ENCODE results near the gene ACKR4.
"Not testable (repeated sequence)": the region's sequence is repeated elsewhere in the genome, so short reads cannot be mapped to it uniquely, and the experiment has no call there.

Gene ACKR4

DNA sequence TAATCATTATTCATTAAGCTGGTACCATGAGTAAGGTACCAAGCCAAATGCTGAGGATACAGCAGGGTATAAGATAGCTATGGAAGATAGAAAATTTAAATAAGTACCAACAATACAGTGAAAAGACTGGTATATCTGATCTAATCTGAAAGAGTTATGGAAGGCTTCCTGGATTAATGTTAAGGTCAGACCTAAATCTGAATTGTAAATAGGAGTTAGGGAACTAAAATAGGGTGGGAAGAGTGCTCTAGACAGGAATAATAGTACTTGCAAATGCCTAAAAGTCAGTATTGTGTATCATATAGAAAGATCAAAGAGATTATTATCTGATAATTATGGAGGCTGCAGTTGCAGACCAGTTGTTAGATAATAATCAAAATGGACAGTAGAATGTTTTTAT, 2.6 kb upstream of the ACKR4 start:
- no peak for DNase-seq (ENCODE audit: low spot score)

DNA sequence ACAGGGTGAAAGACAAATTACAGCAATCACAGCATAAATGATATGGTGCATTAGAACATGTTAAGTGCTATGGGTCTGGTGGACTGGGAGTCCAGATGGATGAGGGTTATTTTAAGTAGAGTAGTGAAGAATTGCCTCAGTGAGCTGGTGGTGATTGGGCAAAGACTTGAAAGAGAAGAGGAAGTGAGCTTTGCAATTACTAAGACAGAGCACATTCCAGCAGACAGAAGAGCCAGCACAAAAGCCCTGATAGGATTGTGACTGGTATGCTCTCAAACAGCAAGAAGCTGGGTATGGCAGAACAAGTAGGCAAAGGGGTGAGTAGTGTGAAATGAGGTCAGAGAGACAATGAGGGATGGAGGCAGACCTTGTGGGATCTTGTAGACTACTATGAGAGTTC, 2.1 kb upstream of the ACKR4 start:
- DNase-seq (ENCODE audit: low spot score): no peak

DNA sequence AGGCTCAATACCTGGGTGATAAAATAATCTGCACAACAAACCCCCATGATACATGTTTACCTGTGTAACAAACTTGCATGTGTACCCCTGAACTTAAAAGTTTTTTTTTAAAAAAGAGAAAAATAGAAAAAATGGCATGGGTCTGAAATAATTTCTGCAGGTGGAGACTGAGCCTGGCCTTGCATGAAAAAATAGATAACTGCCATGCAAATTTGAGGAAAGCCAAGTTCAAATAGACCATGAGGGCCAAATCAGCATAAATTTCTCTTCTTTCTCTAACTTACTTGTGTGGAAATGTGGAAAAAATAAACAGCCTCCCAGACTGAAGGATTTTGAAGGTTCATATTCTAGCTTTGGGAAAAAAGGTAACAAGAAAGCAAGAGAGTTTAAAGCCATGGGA, 744 bp upstream of the ACKR4 start:
- DNase-seq (ENCODE audit: low spot score): no peak

DNA sequence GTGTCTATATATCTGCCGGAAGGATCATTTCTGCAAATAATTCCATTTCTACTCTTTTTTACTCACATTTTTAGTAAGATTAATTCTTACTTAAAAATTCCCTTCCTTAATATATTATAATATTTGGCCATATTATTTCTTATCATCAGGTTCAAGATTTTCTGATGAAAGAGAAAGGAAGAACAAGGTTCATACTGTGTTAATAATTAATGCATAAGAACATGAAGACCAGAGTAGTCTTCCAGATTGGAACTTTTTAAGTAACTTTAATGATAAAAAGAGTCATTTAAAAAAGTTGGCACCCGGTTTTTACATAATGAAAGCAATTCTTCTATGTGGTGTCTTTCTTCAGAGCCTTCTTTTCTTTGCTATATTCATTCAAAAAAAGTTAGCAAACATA, 590 bp downstream of the ACKR4 start:
- DNase-seq (ENCODE audit: low spot score): no peak

DNA sequence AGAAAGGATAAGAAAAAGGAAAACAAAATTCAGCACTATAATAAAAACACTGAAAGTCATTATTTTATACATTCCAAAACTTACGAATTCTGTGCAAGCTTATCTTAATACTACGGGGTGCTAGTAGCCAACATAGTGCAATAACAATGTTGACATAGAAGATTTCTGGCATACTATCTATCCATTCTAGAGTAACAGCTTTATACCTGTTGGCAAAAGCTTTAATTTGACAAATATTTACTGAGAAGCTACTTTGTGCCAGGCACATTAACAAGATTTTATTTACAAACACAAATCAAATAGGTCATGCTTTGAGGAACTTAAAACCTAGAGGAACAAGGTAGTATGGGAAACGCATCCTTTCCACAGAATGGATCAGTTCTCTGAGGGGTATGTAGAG, 1.1 kb downstream of the ACKR4 start:
- no peak for DNase-seq (ENCODE audit: low spot score)

DNA sequence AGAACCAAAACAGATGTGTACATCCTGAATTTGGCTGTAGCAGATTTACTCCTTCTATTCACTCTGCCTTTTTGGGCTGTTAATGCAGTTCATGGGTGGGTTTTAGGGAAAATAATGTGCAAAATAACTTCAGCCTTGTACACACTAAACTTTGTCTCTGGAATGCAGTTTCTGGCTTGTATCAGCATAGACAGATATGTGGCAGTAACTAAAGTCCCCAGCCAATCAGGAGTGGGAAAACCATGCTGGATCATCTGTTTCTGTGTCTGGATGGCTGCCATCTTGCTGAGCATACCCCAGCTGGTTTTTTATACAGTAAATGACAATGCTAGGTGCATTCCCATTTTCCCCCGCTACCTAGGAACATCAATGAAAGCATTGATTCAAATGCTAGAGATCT, 3.5 kb downstream of the ACKR4 start:
- not testable (repeated sequence) for DNase-seq (ENCODE audit: low spot score)

DNA sequence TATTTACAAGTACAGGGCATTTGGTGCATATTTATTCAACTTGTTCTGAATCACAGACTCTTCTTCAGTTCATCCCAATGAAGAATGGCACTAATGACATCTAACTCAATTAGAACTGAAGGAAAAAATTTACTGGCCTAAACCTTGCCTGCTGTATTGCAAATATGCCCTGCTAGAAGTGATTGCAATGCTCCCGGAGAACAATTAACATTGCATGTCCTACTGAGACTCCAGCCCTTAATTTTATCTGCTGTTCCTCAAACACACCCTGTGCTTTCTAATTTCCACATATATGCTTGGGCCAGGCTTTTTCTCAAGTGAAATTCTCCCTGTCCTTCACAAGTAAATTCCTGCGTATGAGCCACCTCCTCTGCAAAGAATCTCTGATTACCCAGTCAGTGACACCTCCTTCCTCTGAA, 8.3 kb downstream of the ACKR4 start:
- no peak for DNase-seq (ENCODE audit: low spot score)

DNA sequence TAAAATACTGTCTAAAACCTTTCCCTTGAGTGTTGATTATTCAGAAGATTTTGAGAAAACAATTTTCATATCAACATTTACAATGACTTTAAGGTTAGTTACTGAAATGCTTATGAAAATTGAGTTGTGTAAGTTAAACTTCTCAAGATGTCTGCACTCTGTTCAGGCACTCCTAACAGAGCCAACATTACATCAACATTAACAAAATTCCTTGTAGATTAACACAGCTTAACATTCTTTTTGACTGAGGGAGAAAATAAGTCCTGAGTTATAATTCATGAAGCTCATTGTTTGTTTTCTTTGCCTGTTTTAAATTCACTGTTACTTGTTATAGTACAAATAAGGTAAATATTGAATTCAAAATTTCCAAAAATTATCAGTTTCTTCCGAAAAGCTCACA, 9.0 kb downstream of the ACKR4 start:
- no peak for DNase-seq (ENCODE audit: low spot score)

DNA sequence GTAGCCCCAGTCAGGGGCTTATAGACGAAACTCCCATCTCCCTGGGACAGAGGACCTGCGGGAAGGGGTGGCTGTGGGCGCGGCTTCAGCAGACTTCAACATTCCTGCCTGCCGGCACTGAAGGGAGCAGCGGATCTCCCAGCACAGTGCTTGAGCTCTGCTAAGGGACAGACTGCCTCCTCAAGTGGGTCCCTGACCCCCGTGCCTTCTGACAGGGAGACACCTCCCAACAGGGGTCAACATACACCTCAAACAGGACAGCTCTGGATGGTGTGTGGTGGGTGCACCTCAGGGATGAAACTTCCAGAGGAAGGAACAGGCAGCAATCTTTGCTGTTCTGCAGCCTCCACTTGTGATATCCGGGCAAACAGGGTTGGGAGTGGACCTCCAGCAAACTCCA, 9.6 kb downstream of the ACKR4 start:
- not testable (repeated sequence) for DNase-seq (ENCODE audit: low spot score)

DNA sequence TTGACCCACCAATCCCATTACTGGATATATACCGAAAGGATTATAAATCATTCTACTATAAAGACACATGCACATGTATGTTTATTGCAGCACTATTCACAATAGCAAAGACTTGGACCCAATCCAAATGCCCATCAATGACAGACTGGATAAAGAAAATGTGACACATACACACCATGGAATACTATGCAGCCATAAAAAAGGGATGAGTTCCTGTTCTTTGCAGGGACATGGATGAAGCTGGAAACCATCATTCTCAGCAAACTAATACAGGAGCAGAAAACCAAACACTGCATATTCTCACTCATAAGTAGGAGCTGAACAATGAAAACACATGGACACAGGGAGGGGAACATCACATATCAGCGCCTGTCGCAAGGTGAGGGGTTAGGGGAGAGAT, 18.2 kb downstream of the ACKR4 start:
- not testable (repeated sequence) for DNase-seq (ENCODE audit: low spot score)

DNA sequence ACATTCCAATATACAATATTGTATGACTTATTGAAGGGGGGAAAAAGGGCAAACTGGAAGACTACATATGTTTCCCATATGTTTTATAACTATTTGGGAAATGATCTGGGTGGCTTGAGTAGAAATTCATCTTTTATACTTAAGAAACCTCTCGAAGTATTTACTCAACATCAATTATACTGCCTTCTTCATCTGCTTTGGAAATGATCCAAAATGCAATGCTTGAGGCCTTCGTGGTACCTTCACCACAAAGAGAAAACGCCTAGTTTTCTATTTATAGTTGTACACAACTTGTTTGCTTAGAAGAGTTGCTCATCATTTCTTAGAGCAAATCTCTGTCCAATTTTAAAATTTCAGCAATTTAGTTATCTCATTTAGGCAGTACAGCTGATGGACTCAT, 18.8 kb downstream of the ACKR4 start:
- DNase-seq (ENCODE audit: low spot score): no peak

DNA sequence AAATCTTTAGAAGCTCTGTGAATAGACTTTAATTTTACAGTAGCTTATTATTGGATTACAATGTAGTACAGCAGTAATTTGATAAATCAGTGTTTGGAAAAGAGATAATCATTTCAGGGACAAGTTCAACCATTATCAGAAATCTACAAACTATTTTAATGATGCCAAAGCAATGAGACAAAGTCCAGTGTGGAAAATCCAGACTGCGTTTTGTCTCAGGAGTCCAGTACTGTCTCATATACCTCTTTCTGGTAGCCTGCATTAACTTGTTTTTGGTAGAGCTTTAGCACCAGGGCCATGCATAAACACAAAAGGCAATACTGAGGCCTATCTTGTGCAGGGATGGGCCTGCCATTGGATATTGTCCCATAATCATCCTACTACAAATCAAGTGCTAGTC, 19.7 kb downstream of the ACKR4 start:
- DNase-seq (ENCODE audit: low spot score): no peak

DNA sequence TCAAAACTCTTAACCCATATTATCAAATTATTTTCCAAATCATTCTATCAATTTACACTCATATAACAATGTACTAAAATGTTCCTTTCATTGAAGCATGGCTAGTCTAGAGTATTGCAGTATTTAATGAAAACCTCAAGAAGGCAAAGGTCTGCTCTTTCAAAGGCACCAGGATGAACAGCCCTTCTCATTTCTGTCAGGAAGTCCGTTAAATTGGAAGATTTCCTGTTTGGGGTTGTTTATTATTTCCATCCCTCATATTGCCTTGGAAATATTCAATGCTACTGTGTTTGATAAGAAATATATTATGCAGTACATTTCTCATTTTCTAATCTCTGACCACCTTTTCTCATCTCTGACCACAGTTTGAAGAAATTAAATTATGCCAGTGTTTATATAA, 25.1 kb downstream of the ACKR4 start:
- no peak for DNase-seq (ENCODE audit: low spot score)

DNA sequence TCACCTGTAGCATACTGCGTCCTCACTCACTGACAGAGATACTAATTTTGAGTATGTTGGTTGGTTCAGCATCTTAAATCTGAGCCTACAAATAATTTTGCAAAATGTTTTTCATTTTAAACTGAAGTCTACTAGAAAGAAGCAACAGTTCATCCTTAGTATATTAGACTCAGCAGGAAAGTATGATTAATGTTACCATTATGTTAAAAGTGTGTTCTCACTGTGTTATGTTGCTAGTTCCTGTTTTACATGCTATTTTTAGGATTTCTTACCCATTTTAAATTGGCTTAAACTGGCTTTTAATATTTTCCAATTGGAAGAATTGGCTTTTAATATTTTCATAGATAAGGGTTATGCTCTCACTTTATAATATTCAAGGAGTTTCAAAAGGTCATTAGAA, 25.7 kb downstream of the ACKR4 start:
- no peak for DNase-seq (ENCODE audit: low spot score)

DNA sequence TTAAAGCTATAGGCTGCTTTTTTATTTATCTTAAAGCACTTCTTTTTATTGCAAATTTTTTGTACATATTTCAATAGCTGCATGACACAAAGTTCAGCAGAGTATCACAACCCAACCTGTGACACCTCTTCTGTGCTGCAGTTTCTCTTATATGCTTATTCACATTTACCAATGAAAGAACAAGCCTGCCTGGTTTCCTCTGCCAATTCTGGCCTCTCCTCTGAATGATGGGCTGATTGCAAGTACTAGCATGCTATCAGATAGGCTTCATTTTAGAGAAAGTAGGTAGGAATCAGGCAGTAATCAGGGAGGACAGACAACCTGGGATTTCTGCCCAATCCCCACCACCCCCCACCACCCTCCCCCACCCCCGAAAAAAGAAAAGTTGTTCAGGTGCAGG, 26.6 kb downstream of the ACKR4 start:
- no peak for DNase-seq (ENCODE audit: low spot score)

DNA sequence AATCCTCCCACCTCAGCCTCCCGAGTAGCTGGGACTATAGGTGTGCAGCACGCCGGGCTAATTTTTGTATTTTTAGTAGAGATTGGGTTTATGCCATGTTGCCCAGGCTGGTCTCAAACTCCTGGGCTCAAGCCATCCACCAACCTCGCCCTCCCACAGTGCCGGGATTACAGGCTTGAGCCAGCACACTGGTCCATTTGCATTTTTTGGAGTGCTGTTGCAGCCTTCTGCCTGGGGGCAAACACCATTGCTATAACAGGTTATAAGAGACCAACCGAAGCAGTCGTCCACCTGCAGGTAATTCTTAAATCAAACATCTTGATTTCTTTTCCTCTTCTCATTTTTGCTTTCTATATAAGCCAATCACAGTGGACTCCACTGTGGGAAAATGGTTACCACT, 27.7 kb downstream of the ACKR4 start:
- DNase-seq (ENCODE audit: low spot score): no peak

DNA sequence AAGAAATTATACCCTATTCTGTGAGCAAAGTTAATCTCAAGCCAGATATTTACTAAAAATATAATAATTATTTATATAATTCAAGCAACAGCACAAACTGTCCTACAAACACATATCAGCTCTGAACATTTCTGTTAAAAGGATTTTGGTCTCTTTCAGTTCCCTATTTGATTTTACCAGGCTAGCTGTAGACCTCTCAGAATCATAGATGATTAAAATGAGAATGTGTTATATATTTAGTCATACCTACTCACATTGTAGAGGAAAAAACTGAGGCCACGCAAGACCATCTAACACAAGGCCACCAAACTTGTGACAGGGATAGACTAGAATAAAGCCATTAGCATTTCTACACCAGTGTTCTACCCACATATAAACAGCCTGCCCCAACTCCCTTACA, 28.5 kb downstream of the ACKR4 start:
- DNase-seq (ENCODE audit: low spot score): no peak

DNA sequence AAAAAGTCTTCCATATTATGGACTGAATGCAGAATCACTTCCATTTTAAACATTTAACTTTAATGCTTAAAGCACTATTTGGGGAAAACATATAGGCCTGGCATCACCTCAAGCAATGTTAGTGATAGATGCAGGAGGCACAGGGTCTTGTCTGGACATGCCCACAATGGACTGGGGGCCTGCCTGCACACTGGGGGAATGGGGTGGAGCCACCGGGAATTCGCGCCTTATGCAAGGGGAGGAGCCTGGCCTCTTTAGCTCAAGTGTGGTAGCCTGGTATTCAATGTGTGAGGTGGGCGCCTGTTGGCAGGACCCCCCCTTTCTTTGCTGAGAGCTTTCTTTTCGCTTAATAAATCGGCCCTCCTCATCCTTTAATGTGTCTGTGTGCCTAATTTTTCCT, 29.9 kb downstream of the ACKR4 start:
- DNase-seq (ENCODE audit: low spot score): no peak

DNA sequence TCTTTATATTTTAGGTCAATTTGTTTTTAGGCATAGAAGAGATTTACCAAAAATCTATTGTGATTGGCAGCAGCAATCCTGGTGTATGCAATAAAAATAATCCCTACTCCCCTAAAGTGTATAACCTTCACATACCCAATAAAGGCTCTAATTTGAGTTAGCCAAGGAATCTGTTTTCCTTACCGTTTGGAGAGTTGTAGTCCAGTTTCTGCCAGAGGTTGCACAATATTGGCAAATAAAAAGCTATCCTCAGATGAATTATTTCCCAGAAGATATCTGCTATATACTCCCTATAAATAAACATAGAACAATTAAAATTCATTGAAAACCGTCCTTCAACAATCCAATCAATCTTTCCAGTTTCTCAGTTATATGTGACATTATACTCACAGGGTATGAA, 31.1 kb downstream of the ACKR4 start:
- DNase-seq (ENCODE audit: low spot score): no peak

DNA sequence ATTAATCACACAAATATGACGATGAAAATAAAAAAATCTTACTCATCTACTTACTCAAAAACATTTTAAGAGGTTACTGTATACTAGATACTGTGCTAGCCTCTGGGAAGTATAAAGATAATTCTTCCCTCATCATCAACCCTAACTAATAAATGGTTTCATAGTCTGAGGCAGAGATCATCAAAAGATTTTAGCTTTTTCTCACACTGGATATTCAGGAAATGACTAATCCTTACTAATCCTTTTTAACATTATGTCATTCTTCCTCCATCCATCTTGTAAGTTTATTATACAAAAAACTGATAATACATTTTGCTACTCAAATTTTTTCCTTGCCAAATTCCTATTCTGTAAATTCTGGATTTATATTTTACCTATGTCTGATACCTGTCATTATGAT, 32.9 kb downstream of the ACKR4 start:
- DNase-seq (ENCODE audit: low spot score): no peak

DNA sequence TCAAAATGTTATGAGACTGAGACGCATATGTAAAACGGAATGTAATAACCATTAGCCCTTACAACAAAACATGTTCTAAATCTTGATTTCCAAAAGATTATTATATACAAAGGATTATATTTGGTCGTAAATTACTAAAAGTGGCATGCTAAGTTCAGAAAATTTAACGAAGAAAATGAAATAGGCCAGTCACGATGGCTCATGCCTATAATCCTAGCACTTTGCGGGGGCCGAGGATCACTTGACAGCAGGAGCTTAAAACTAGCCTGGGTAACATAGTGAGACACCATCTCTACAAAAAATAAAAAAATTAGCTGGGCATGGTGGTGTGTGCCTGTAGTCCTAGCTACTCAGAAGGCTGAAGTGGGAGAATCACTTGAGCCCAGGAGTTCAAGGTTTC, 33.5 kb downstream of the ACKR4 start:
- DNase-seq (ENCODE audit: low spot score): no peak

DNA sequence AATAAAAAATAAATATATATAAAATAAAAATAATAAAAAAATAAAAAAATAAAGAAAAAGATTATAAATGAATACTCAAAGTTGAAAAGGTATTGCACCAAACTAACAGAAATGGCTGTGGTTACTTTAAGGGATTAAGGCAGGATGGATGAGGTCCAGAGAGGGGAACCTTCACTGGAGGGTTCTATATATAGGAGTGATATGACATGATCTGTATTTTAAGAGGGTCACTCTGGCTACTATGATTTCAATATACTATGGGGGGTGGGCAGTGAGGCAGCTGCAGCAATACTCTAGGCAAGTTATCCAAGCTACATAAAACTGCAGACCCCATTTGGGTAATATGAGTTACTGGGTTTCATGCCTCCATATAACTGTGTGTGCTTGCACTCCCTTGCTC, 38.0 kb downstream of the ACKR4 start:
- DNase-seq (ENCODE audit: low spot score): no peak

DNA sequence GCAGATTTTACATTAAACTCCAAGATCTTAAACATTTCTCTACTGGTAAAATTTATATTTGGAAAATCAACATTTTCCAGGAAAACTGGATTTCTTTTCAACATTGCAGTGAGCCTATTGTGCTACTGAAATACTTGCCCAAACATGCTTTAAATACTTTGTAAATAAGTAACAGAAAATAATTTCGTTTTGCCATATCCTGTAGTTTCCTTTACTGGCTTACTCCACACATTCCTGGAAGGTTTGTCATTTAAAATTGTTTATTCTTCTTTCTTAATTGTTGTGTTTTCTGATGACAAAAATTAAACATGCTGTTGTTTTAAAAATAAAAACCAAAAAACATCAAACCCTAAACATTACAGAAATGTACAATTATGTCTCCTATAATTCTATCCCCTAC, 40.5 kb downstream of the ACKR4 start:
- no peak for DNase-seq (ENCODE audit: low spot score)

DNA sequence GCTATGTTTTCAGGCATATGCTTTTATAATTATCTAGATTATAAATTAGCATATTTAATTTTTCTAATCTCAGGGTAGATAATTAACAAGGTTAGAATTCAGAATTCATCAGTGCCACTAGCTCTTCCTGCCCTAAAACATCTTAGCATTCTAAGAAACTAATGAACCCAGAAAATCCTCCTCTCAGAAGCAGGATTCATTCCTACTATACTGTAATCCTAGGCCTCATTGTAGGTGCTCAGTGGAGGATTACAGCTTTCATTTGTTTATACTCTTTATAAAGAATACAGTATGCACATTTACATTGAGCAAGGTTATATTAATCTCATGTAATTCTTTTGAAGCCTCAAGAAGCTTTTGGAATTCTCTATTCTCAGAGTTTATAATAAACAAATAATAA, 41.6 kb downstream of the ACKR4 start:
- no peak for DNase-seq (ENCODE audit: low spot score)

DNA sequence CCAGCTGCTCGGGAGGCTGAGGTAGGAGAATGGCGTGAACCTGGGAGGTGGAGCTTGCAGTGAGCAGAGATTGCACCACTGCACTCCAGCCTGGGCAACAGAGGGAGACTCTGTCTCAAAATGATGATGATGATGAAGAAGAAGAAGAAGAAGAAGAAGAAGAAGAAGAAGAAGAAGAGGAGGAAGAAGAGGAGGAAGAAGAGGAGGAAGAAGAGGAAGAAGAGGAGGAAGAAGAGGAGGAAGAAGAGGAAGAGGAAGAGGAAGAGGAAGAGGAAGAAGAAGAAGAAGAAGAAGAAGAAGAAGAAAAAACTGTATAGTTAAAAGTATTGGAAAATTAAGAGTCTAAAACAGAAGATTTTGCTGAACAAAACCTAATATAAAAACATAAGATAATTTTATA, 44.4 kb downstream of the ACKR4 start:
- not testable (repeated sequence) for DNase-seq (ENCODE audit: low spot score)

Measured in CD4-positive, alpha-beta T cell treated with Interleukin-2 at 100 ng/mL for 4 hours (primary cell).